GM11168 (cell line): Measurements from ENCODE around the gene SPRR2G.
"Not testable (repeated sequence)": the region's sequence is repeated elsewhere in the genome, so short reads cannot be mapped to it uniquely, and the experiment has no call there.

Source experiments
- in situ Hi-C: fragments of 300-500 bp; cut with MboI; formaldehyde crosslinking; loops from one replicate; pipeline ENCODE4 v1.12.0; 2022; ENCODE audit warnings: low sequenced_read_pairs; ENCODE audit not compliant: unreplicated experiment

Gene SPRR2G

DNA sequence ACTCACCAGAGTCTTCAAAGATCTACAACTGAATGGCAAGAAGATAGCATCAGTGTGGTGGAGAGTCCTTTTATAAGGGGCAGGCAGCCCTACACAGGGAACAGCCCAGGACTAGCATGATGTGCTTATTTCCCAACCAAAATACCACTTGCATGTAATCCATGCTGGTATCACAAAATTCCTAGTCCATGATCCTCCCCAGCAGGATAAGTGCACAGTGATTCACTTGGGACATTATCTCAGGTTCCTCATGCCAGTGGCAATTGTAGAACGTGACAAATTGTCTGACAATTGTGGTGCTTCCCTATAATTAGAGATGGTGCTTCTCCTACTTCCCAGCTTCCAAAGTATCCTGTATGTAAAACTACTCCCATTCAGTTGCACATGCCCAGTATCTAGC, at the start of gene SPRR2G:
Gene SPRR2G, minus strand, starts transcription at position 45 of the 400 bp plus-strand sequence. CDS start 780 bp downstream, outside the sequence.
- in situ Hi-C loops: no loop called here

- in situ Hi-C loops: no loop called here
Observed at GRCh38 chr1:153195216-153195615, 44.5 kb upstream of the SPRR2G start.

DNA sequence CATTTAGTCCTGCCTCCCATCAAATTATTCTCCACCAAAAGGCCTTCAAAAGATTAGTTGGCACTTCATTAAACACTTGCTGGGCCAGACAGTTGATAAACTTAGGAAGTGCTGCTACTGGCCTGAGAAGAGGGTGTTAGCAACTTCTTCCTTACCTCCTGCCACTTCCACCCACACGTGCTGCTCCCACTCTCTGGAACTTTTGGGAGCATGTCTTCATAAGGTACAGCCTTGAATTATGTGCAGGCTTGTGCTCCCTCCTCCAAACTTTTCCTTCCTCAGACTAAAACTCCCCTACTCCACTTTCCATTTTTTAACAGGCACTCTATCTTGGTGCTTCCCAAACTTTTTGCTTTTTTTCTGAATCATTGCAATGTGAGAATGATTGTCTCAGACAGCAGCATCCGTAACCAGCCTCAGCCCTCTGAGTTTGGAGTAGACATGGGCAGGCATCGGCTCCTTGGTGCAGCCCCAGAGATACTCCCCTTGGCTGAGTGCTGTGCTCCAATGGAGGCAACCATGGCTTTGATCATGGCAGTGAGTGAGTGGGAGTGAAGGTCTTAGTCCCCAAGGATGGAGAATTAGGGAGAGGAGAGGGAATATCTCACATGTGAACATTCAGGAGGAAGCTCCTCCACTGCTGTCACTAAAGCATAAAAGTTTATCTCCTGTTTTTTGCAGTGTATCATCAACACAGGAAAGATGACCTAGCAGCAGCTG, 43.8 kb upstream of the SPRR2G start:
- in situ Hi-C loops: no loop called here

DNA sequence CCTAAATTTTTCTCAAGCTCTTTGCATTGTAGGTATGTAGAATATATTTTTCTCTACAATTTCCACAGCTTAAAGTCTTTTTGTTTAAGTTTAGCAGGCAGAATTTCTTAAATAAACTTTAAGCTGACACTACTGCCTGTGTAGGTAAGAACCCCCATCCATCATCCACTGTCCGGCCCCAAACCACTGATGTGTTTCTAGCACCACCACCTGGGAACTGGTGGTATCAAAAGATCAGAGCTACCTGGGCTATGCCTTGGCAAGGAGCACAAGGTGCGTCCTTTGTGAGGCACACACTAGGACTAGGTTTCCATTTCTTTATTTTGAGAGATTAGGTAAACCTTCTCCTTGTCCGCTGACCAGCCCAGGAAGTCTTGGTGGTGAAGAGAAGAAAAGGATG, 42.0 kb upstream of the SPRR2G start:
- in situ Hi-C loops: no loop called here

DNA sequence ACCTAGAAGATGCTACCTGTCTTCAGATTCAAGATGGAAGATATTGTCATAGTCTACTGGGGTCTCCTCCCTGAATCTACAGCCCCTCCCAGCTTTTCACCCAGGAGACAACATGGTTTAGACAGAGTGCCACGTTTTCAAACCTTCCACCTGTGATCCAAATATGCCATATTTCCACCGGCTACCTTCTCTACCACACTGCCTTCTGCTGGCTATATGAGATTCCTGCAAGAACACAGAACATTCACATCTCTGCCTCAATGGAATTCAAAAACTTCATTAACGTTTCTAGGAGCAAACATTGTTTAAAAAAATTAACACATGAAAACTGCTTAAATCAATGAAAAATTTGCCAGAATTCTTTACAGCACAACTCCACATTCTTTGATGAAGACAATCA, 39.7 kb upstream of the SPRR2G start:
- in situ Hi-C loops: no loop called here

DNA sequence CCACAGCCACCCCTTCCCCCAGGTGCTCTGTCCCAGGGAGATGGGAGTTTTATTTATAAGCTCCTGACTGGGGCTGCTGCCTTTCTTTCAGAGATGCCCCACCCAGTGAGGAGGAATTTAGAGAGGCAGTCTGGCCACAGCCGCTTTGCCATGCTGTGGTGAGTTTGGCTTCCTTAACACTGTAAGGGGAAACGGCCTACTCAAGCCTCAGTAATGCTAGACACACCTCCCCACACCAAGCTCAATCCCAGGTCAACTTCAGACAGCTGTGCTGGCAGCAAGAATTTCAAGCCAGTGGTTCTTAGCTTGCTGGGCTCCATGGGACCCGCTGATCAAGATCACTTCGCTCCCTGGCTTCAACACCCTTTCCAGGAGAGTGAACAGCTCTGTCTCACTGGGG, 37.6 kb upstream of the SPRR2G start:
- in situ Hi-C loops: not testable (repeated sequence)

- in situ Hi-C loops: no loop called here
Observed at GRCh38 chr1:153180556-153180955, 29.9 kb upstream of the SPRR2G start.

GRCh38 chr1:153178922-153179321, 28.2 kb upstream of the SPRR2G start:
- in situ Hi-C loops: no loop called here

DNA sequence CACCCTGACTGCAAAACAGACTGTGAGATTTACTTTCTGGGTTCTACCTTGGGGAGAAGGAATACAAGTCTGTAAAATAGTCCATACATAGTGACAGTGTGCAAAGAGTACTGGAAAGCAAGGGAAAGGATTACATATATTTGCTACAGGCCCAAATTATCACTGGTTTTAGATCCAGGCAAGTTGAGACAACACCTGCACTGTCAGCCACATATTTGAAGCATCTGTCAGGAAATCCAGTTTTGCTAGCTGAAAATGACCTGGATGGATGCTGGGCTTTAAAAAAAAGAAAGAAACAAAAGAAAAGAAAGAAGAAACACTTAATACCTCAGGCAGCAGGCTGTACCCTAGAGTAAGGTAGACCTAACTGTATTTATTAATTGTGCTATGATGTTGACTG, 23.9 kb upstream of the SPRR2G start:
- in situ Hi-C loops: no loop called here

DNA sequence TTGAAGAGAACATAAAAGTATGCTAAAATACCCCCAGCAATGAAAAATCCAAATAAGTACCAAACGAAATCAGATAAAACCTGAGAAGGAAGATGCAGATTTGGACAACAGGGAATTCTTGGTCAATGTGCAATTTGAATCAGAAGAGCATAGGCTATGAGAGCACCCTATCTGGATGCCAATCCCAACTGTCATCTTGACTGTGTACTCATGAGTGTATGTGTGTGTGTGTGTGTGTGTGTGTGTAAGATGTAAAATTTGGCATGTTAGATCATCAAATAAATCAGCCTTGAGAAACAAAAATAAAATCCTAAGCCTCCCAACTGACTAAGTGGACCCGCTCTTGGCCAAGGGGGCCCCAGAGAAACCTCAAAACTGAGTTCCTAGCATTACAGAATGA, 18.0 kb upstream of the SPRR2G start:
- in situ Hi-C loops: no loop called here

- in situ Hi-C loops: no loop called here
Observed at GRCh38 chr1:153155541-153155940, 4.9 kb upstream of the SPRR2G start.

DNA sequence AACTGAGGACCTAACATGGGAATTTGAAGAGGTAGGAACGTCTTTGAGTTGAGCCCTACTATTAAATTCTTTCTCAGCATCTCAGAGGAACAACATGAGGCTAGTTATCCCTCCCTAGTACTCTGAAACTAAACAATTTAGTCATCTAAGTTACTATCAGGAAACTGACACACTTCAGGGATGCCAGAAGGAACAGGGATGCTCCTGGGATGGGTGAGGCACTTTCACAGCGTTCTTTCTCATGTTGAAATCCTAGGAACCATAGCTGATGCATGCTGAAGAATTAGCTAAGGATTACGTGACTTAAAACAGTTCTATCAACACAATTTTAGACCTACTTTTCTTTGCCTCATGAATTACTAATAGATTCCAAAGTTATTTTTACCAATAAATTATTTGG, 1.8 kb upstream of the SPRR2G start:
- in situ Hi-C loops: no loop called here

- in situ Hi-C loops: no loop called here
Observed at GRCh38 chr1:153141377-153141776, 9.3 kb downstream of the SPRR2G start.

- in situ Hi-C loops: no loop called here
Observed at GRCh38 chr1:153140484-153140883, 10.2 kb downstream of the SPRR2G start.

DNA sequence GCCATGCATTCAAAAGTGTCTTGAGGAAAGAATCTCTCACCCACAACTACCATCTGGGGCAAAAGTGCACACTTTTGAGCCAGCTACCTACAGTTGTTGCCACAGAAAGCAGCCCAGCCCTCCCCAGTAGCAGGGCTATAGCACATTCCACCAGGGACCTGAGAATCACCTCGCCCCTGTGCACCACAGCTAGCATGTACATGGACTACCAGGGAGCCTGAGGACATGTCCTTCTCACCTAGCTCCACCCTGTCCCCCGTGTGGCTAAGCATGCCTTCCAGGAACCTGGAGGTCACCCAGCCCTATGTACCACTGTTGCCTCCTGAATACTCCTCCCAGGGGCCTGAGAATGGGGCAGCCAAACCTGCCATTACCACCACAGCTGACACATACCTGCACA, 16.9 kb downstream of the SPRR2G start:
- in situ Hi-C loops: no loop called here

- in situ Hi-C loops: no loop called here
Observed at GRCh38 chr1:153133267-153133666, 17.4 kb downstream of the SPRR2G start.

DNA sequence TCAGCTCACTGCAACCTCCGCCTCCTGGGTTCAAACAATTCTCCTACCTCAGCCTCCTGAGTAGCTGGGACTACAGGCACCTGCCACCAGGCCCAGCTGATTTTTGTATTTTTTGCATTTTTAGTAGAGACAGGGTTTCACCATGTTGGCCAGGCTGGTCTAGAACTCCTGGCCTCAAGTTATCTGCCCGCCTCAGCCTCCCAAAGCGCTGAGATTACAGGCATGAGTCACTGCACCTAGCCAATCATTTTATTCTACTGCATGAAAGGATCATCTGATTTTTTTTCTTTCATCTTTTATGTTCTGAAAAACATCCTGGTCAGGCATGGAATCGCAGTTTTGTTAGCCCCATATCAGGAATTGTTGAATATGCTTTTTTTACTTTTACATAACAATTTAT, 22.0 kb downstream of the SPRR2G start:
- in situ Hi-C loops: not testable (repeated sequence)

DNA sequence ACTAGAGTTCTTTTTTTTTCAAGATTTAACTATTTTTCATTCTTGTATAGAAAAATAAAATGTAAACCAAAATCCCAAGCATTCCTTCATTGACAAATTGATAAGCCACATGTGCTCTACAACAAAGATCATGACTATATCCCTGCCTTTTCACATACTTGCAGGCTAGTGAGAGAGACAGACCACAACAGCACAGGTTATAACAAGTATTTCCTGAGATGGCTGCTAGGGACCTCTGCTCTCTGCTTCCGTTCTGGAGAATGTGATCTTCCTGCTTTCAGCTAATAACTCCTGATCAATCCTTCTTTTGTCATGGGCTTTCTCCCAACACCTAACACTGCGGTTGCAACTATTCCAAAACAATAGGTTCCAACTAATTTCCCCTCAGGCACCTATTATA, 23.4 kb downstream of the SPRR2G start:
- in situ Hi-C loops: no loop called here

GRCh38 chr1:153125536-153125935, 25.2 kb downstream of the SPRR2G start:
- in situ Hi-C loops: no loop called here

- in situ Hi-C loops: not testable (repeated sequence)
Observed at GRCh38 chr1:153123793-153124192, 26.9 kb downstream of the SPRR2G start.

- in situ Hi-C loops: no loop called here
Observed at GRCh38 chr1:153122831-153123421, 27.8 kb downstream of the SPRR2G start.

DNA sequence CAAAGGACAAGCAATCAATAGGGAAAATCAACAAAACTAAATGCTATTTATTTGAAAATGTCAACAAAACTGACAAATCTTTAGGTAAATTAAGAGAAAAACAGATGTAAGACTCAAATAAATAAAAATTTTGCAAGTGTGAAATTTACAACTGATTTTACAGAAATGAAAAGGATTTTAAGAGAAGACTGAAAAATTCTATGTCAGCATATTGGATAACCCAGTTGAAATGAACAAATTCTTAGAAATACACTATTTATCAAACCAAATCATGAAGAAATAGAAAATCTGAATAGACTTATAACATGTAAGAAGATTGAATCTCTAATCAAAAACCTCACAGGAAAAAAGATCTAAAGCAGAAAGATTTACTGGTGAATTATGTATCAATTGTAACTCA, 29.7 kb downstream of the SPRR2G start:
- in situ Hi-C loops: no loop called here
